Astrocyte of the spinal cord (primary cell): Measurements from ENCODE around the gene C20orf144.

ENCODE experiments used
- DNase-seq: peaks from one replicate; pipeline ENCODE4 v3.0.0; 2011; ENCODE audit warnings: low read depth, low spot score
- H3K4me3 ChIP-seq: 2 replicates; pipeline ENCODE4 v1.5.1; 2011; ENCODE audit warnings: low read depth, mild to moderate bottlenecking, low read length, moderate library complexity
- CTCF ChIP-seq: IDR thresholded peaks from 2 replicates; pipeline ENCODE4 v1.5.1; 2012; ENCODE audit warnings: low read depth, mild to moderate bottlenecking, low read length, inconsistent platforms
- in situ Hi-C: cut with HindIII; loops from 2 replicates; pipeline ENCODE4 v1.10.0; 2017; ENCODE audit warnings: low sequenced_read_pairs

Gene C20orf144

DNA sequence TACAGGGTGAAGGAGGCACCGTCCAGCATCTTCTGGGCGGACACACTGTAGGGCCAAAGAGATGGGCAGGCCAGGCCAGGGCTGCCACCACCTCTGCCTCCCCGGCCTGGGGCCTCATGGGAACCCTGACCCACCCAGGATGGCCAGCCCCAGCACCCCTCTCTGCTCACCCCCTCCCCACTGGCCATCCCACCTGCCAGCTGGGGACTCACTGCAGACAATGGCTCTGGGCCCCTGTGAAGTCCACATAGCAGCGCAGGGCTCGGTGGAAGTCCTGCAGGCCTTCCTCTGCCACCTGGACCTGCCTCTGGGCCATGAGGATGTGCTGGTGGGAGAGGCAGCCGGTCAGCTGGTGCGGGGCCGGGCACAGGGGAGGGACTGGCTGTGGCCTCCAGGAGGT lies 3.6 kb upstream of the C20orf144 start:
- in situ Hi-C loops: no loop called here
- no peak for DNase-seq
- no peak overlapping the region for H3K4me3 ChIP-seq
- no peak for TF ChIP-seq CTCF

DNA sequence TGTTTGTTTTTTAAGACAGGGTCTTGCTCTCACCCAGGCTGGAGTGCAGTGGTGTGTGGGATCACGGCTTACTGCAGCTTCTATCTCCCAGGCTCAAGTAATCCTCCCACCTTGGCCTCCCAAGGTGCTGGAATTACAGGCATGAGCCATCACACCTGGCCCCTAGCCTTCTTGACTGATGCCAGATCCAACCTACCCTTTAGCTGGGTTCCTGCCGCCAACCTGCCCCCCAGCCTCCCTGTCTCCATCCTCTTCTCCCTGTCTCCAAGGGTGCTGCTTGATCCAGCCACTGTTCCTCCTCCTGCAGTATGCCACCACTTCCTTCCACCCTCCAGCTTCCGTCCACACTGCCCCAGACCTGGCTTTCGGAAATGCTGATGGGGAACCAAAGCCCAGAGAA lies 3.2 kb upstream of the C20orf144 start:
- DNase-seq: no peak
- in situ Hi-C loops: no loop called here
- H3K4me3 ChIP-seq: no peak overlapping the region
- no peak for TF ChIP-seq CTCF

- in situ Hi-C loops: no loop called here
- no peak for TF ChIP-seq CTCF
- no peak for DNase-seq
- H3K4me3 ChIP-seq: no peak overlapping the region
Measured at GRCh38 chr20:33659341-33660034, 2.6 kb upstream of the C20orf144 start.

DNA sequence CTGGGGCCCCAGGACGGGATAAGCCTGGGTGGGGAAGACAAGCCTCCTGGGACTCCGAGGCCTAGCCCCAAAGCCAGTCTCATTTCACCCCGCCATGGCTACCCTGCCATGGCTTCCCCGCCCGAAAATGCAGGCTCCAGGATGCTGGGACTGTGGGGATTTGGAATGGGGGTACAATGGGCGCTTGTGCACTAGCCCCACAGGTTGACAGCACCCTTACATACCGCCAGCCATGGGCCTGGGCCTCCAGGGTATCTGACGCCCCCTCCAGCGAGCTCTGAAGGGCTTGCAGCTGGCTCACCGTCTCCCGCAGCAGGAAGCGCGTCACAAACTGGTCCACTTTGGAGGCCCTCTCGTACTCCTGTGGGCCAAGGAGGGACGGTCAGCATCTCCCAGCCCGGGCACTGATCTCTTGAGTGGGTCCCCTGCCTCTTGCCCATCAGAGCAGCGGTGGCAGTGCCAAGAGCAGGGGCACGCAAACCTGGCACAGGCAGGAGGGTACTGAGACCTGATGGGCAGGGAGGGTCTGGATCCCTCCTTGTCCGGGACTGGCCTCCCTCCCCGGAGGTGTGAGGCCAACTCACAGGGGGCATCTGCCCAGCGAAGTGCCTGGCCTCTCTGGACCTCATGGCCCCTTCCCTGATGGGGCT lies 2.0 kb upstream of the C20orf144 start:
- no peak overlapping the region for H3K4me3 ChIP-seq
- no peak for TF ChIP-seq CTCF
- in situ Hi-C loops: no loop called here
- no peak for DNase-seq

GRCh38 chr20:33660685-33661058 lies 1.5 kb upstream of the C20orf144 start:
- in situ Hi-C loops: no loop called here
- no peak for TF ChIP-seq CTCF
- DNase-seq: no peak
- no peak overlapping the region for H3K4me3 ChIP-seq

- in situ Hi-C loops: no loop called here
- DNase-seq: peak; percentile 66
- H3K4me3 ChIP-seq: peak overlapping the region; percentile 69
- no peak for TF ChIP-seq CTCF
Measured at GRCh38 chr20:33663161-33664084, 1.3 kb downstream of the C20orf144 start.
